ENCODE measurements around the gene SLC22A5.

Gene SLC22A5

DNA sequence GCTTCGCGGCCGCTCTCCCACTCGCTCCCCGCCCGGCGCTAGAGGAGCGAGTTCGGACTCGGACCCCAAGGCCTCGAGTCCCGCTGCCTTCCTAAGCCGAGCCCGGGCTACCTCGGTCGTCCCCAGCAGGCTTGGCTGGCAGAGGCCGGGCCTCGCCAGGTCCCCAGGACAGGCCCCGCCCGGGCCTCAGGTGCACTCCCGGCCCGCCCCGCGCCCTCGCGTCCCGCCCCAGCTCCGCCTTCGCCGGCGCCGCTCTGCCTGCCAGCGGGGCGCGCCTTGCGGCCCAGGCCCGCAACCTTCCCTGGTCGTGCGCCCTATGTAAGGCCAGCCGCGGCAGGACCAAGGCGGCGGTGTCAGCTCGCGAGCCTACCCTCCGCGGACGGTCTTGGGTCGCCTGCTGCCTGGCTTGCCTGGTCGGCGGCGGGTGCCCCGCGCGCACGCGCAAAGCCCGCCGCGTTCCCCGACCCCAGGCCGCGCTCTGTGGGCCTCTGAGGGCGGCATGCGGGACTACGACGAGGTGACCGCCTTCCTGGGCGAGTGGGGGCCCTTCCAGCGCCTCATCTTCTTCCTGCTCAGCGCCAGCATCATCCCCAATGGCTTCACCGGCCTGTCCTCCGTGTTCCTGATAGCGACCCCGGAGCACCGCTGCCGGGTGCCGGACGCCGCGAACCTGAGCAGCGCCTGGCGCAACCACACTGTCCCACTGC, at the start of gene SLC22A5:
Gene SLC22A5 (plus strand): TSS at position 237 of the 707 bp plus-strand sequence. CDS start 263 bp downstream, at position 500.
- peak; percentile 43 to 69 (median 61) for DNase-seq (ENCODE audit: low read depth in 2 of 3, low spot score in 1 of 3)

DNA sequence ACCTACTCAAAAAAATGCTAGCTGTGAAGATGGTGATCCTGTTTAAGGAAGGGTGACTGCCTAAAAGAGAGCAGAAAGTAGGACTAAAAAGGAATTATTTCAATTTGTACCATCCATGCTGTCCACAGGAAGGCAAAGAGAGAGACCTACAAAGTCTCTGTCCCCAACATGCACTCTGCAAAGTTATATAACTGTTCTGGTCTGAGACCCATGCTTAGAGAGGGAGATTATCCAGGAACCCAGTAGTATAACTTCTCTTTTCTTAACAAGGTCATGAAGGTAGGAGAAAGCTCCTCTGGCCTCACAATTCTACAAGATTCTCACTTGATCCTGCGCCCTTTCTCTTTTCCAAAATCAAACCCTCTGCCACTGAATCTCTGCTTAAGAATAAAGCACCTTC, 49.5 kb upstream of the SLC22A5 start:
- no peak for DNase-seq (ENCODE audit: low read depth in 2 of 3, low spot score in 1 of 3)

DNA sequence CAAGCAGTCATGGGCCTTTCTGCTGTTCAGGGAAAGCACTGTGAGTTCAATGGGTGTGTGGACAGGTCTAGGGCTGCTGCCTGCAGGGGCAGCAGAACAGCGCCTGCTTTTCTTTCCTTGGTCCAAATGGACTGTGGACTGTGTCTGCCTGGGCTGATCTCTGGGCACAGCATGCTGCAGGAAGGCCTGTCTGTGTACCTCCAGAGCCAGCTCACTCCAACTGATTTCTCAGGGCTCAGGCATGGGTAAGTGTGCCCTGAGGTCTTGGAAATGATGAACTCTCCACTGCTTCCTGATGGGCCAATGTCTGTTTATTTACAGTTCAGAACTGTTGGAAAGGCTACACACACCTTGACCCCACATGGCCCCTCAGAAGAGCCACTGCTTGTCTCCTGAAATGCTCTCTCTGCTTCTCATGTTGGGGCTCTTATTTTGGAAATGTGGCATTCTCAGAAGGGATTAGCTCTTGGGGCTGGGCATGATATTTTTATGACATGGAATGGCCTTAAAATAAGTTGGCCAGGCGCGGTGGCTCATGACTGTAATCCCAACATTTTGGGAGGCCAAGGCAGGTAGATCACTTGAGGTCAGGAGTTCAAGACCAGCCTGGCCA, 48.3 kb upstream of the SLC22A5 start:
- DNase-seq (ENCODE audit: low read depth in 2 of 3, low spot score in 1 of 3), result no peak

DNA sequence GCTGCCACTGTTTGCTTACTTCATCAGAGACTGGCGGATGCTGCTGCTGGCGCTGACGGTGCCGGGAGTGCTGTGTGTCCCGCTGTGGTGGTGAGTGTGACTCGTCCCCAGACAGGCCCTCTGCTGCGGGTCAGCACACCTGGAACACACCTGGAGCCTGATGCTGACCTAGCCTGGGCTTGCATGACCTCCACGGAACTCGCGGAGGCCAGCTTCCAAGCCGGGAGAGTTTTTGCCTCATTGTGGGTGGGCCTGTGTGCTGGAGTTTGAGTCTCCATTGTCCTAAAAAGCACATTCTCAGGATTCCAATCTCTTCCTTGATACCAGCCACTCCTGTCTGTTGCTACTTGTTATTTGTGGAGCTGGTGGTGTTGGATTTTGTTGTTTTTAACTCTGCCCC, 47.2 kb upstream of the SLC22A5 start:
- no peak for DNase-seq (ENCODE audit: low read depth in 2 of 3, low spot score in 1 of 3)

DNA sequence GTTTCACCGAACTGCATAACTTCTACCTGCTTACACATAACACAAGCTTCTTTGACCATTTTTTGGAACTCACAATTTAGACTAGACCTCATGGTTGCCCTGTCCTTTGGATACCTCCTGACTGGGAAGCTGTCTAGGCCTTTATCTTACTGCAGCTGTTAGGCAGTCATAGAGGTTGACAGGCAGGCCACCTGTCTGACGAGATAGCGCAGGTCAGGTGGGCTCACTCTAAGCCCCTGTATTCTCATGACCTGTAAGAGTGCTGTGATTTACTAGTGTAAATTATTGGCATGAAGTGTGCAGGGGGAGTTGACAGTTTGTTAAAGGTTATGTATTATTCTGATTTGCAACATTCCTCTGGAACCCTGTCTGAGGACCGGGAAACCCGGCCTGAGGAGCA, 46.3 kb upstream of the SLC22A5 start:
- no peak for DNase-seq (ENCODE audit: low read depth in 2 of 3, low spot score in 1 of 3)

DNA sequence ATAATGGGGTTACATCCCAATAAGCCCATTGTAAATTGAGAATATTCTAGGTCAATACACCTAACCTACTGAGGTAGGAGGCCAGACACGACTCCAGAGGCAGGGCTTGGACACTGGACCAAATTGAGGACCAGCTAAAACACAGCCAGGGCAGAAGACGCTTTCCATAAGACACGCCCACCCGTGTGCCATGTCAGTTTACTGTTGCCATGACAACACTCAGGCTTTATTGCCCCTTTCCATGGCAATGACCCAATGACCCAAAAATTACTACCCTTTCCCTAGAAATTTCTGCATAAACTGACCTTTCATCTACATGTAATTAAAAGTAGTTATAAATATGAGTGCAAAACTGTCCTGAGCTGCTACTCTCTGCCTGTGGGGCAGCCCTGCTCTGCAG, 43.8 kb upstream of the SLC22A5 start:
- no peak for DNase-seq (ENCODE audit: low read depth in 2 of 3, low spot score in 1 of 3)

DNA sequence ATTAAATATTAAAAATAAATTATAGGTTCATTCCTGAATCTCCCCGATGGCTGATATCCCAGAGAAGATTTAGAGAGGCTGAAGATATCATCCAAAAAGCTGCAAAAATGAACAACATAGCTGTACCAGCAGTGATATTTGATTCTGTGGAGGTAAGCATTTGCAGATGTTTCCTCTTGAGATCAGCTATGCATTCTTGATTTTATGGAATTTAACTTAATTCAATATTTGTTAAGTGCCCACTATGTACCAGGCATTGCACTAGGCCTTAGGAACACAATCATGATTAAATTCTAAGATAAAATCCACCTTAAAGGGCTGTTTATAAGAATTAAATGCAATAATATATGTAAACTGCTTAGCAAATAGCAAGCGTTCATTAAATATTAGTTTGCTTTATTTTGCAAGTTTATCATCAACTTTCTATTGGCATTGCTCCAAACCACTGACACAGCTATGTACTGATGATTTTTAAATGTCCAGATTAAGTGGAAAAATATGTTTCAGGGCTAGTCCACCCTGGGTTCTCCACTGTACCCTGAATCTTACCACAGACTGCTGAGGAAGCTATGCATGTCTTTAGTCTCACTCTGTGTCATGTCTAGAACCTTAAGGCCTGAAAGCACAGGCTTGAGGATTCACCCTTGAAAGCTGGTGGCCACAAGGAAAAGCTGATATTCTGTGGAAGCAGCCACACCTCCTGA, 42.1 kb upstream of the SLC22A5 start:
- no peak for DNase-seq (ENCODE audit: low read depth in 2 of 3, low spot score in 1 of 3)

DNA sequence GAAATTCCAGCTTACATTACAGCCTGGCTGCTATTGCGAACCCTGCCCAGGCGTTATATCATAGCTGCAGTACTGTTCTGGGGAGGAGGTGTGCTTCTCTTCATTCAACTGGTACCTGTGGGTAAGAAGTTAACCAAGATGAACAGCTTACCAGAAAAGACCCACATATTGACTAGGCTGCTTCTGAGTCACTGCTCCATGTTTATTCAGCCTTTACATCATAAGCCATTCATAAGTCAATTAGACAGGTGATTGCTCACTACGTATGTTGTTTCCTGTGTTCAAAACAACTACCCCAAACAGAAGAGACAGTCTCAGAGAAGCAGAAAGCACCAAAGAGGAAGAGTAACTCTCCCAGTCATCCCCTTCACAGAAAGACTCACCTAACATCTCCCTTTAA, 34.7 kb upstream of the SLC22A5 start:
- no peak for DNase-seq (ENCODE audit: low read depth in 2 of 3, low spot score in 1 of 3)

DNA sequence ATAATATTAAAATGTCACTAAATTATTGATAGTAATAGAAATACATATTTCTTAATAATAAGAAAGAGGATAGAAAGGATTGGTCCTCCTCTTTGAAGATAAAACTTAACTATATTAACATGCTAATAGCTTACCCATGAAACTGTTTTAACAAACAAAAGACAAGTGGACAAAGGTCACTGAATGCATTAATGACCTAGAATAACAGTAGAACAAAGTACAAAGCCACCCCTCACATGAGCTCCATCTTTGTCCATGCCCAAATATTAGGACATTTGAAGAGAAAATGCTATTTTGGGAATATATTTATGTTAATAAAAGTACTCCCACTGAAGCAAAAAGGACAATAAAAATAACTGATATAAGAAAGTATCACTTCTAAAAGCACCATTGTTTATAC, 34.1 kb upstream of the SLC22A5 start:
- DNase-seq (ENCODE audit: low read depth in 2 of 3, low spot score in 1 of 3), result no peak

DNA sequence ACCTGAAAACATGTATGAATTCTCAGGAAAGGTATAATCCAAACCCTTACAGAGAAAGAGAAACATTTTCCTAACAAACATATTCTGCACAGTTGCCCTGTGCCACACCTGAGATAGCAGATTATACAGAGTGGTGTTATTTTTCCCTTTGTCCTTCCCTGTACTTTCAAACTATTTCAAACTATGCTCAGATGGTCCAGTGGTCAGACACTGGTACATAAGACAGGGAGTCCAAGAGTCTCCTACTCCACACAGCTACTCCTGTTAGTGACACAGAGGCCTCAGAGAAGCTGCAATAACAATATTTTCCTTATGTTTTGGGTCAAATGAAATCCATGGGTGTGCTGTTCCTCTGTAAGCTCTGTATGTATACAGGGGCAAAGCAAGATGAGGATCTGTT, 30.0 kb upstream of the SLC22A5 start:
- DNase-seq (ENCODE audit: low read depth in 2 of 3, low spot score in 1 of 3), result no peak

DNA sequence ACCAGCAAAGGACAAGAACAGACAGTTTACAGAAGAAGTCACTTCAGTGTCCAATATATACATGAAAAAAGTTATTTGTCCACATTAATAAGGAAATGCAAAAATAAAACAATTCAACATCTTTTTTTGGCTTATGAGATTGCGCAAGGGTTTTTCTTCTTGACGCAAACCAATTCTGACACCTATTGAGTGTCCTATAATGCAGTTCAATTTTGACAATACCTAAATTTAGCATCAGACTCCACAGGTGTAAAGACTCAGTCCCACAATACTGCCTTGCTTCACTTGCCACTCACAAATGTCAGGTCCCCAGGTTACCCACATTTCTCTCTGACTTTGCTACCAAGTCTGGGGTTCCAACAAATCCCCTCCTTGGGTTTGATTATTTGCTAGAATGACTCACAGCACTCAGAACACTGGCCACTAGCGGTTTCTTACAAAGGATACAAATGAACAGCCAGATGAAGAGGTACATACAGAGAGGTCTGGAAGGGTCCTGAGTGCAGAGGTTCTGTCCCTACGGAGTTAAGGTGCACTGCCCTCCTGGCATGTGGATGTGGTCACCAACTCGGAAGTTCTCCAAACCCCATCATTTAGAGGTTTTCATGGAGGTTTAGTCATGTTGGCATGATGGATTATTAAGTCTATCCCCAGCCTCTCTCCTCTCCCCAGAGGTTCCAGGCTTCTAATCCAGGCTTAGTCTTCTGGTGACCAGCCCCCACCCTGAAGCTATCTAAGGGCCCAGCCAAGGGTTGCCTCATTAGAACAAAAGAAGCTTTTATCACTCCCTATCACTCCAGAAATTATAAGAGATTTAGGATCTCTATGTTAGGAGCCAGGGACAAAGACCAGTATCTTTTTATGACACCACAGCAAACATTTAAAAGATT, 27.0 kb upstream of the SLC22A5 start:
- DNase-seq (ENCODE audit: low read depth in 2 of 3, low spot score in 1 of 3), result no peak

DNA sequence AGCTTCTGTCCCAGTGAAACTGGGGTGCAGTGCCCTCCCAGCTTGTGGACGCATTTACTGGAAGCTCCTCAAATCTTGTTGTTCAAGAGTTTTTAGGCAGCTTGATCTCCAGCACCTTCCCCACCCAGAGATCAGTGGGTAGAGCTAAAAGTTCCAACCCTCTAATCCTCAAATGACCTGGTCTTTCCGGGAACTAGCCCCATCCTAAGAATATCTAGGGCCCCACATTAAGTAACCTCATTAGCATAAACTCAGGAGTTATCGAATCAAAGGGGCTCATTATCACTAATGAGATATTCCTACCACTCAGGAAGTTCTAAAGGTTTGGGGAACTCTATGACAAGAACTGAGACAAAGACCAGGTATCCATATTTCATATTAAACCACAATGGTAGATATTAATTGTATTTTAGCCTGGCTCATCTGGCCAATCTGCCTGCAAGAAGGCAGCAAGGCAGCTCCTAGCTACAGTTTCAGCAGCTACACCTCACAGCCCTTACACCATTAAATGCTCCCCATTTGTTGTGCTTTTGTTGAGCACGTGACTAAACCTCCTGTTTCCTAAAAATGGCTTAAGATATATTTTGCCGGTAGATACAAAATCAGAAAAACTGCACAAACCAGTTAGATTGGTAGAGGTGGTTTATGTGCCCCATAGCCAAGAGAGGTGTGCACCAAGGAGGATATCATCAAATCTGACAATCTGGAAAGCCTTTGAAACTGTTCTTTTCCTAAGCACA, 24.6 kb upstream of the SLC22A5 start:
- DNase-seq (ENCODE audit: low read depth in 2 of 3, low spot score in 1 of 3), result no peak

DNA sequence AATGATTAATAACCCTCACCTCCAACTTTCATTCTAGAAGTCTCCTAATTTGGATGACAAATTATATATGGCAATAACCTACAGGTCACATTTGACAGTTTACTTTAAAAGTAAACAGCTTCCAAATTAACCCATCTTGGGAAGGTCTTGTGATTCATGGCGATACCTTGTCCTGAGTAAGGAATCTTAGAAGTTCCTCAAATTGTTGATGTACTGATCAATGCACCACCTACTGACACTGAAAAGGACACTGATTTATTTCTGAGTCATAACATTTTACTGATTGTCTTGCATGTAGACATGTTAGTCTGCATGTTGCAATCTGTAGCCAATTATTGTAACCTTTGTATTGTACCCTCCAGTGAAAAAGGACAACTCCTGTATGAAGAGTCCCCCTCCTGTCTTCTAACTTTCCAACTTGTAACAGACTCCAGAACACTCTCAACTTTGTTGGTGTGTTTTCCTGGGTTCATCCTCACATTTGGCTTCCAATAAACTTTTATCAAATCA, 16.0 kb upstream of the SLC22A5 start:
- DNase-seq (ENCODE audit: low read depth in 2 of 3, low spot score in 1 of 3), result no peak

DNA sequence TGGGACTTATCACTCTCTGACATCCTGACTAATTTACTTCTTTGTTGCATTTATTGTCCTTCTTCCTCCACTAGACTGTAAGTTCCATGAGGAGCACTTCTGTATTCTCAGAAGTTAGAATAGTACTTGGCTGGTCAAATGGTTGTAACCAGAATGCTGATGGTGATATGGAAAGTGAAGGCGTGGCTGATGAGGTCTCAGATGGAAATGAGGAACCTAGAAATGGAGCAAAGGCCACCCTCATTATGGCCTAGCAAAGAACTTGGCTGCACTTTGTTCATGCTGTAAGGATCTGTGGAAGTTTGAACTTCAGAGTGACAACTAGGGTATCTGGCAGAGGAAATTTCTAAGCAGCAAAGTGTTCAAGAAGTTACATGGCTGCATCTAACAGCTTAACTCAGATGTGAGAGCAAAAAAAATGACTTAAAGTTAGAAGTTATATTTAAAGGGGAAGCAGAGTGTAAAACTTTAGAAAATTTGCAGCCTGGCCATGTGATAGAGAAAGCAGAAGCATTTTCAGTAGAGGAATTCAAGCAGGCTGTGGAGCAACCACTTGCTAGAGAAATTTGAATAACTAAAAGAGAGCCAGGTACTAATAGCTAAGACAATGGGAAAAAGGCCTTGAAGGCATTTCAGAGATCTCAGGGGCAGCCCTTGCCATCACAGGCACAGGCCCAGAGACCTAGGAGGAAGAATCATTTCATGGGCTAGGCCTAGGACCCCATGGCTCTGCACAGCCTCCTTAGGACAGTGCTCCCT, 14.9 kb upstream of the SLC22A5 start:
- DNase-seq (ENCODE audit: low read depth in 2 of 3, low spot score in 1 of 3), result no peak

DNA sequence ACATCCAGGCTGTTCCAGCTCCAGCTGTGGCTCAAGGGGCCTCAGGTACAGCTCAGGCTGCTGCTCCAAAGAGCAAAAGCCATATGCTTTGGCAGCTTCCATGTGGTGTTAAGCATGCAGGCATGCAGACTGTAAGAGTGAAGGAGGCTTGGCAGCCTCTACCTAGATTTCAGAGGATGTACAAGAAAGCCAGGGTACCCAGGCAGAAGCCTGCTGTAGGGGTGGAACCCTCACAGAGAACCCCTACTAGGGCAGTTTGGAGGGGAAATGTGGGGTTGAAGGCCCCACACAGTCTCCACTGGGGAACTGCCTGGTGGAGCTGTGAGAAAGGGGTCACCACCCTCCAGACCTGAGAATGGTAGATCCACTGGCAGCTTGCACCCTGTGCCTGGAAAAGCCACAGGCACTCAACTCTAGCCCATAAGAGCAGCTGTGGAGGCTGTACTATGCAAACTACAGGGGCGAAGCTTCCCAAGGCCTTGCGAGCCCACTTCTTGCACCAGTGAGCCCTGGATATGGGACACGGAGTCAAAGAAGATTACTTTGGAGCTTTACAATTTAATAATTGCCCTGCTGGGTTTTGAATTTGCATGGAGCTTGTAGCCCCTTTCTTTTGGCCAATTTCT, 14.3 kb upstream of the SLC22A5 start:
- DNase-seq (ENCODE audit: low read depth in 2 of 3, low spot score in 1 of 3), result no peak

DNA sequence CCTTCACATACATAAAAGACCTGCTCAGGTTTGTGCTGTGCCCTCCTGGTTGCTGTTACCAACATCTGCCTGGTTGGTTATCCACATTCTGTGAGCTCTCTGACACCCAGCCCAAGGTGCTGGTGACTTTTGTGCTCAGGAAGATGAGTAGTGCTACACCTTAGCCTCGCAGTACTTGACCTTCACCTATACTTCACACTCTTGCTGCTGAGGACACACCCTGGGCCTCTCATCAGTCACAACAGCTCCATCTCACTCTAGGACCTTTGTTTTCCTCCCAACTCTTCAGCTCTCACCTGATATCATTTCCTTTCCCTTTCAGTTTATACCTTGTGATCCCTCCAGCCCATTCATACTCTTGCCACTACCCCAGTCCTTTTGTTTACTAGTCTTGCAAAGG, 10.7 kb upstream of the SLC22A5 start:
- DNase-seq (ENCODE audit: low read depth in 2 of 3, low spot score in 1 of 3), result no peak

DNA sequence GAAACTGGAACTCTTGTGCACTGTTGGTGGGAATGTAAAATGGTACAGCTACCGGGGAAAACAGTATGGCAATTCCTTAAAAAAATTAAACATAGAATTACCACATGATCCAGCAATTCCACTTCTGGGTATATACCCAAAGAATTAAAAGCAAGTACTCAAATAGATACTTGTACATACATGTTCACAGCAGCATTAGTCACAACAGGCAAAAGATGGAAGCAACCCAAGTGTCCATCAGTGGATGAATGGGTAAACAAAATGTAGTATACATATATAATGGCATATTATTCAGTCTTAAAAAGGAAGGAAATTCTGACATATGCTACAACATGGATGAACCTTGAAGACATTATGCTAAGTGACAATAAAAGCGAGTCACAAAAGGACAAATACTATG, 7.4 kb upstream of the SLC22A5 start:
- no peak for DNase-seq (ENCODE audit: low read depth in 2 of 3, low spot score in 1 of 3)

DNA sequence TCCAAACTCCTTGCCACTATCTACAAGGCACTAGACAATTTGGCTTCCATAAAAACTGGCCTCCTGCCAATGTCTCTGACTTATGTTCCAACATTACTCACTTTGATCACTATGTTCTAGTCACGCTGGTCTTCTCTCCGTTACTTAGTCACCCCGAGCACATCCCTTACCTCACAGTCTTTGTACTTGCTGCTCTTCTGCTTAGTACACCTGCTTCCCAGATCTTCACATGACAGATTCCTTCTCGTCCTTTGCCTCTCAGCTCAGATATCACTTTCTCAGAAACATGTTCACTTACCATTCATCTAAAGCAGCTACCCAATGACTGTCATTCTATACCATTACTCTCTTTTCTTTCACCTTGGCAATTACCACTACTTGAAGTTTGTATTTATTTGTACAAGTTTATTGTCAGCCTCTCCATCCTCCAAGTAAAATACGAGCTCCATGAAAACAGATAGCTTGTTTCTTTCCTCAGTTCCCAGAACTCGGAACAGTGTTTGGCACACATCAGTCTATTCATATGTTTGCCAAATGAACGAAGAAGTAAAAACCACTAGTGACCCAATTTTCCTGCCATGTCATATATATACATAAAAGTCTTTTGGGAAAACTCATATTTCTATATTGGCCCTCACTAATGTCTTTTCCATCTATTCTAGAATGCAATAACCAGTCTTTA, 5.9 kb upstream of the SLC22A5 start:
- no peak for DNase-seq (ENCODE audit: low read depth in 2 of 3, low spot score in 1 of 3)

DNA sequence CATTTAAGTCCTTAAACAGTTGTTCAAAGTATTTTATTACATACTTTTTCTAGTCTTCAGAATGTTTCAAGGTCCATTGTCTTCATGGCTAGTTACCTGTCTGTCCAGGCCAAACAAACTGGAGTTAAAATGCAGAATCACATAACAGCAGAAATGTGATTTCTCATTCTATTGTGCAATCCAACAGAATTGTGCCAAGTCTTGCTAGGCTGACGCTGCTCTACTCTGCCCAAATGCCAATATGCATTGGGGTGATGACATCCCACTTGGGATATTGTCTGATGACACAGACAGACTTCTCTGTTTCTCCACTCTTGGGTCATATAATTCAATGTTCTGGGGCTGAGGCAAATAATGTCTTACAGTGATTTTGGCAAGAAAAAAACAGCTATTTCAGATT, 5.2 kb upstream of the SLC22A5 start:
- no peak for DNase-seq (ENCODE audit: low read depth in 2 of 3, low spot score in 1 of 3)
